ENCODE results near the gene NOA1. TPM values are rescaled to one million over a fixed set of nuclear protein-coding genes. Genes with fewer than 3 reads are reported as not detected.
A peak's percentile ranks its signal among the peaks of the same experiment; 100 is the strongest.
"Not testable (repeated sequence)": the region's sequence is repeated elsewhere in the genome, so short reads cannot be mapped to it uniquely, and the experiment has no call there.

The NOA1 gene
- polyA plus RNA-seq, 3 donors = 10.4 to 12.6 (median 11.5) TPM

DNA sequence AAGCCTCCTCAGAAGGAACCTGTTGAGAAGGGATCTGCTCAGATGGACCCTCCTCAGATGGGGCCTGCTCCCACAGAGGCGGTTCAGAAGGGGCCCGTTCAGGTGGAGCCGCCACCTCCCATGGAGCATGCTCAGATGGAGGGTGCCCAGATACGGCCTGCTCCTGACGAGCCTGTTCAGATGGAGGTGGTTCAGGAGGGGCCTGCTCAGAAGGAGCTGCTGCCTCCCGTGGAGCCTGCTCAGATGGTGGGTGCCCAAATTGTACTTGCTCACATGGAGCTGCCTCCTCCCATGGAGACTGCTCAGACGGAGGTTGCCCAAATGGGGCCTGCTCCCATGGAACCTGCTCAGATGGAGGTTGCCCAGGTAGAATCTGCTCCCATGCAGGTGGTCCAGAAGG, 46.8 kb downstream of the NOA1 start:
- Histone ChIP-seq H3K9me3 (replicated peaks in 1 of 2; ENCODE audit: control insufficient read depth in 1 of 2, insufficient read depth in 1 of 2, low read length in 2 of 2) (no peaks in the 10 kb centered on the region), H3K4me2 (replicated peaks; ENCODE audit: extremely low read depth, low read length, poor library complexity, severe bottlenecking) (no peak overlapping the region), H3K27ac (ENCODE audit: low read depth in 1 of 2, low read length in 2 of 2) (peak overlapping the region in 1 of 2 donors; percentile 4), H3K27me3 (ENCODE audit: control insufficient read depth in 2 of 2, insufficient read depth in 2 of 2, low read length in 2 of 2) (no peaks in the 10 kb centered on the region), H2AFZ (ENCODE audit: insufficient read depth, low read depth, low read length, poor library complexity, severe bottlenecking) (no peak overlapping the region), H3K79me2 (ENCODE audit: insufficient read depth, low read length) (peaks cover 4% of the 10 kb centered on the region), H3K4me3 (replicated peaks in 1 of 3; ENCODE audit: low read depth in 2 of 3, low read length in 3 of 3) (no peak overlapping the region), H3K36me3 (replicated peaks in 1 of 2; ENCODE audit: control insufficient read depth in 1 of 2, insufficient read depth in 2 of 2, low read length in 2 of 2) (peaks cover 39 to 89% of the 10 kb centered on the region in 2 donors), H3K9ac (ENCODE audit: insufficient read depth, low read length, poor library complexity, severe bottlenecking) (no peak overlapping the region), H3K4me1 (ENCODE audit: control insufficient read depth in 1 of 2, insufficient read depth in 2 of 2, low read length in 2 of 2) (no peaks in the 10 kb centered on the region), H4K20me1 (ENCODE audit: insufficient read depth, low read length) (no peaks in the 10 kb centered on the region)
- H3K27ac Mint-ChIP-seq = peak overlapping the region in 1 of 7 donors; percentile 61
- no peak for TF ChIP-seq CTCF (IDR thresholded peaks at IDR 0.05)
- H3K4me3 Mint-ChIP-seq = no peak overlapping the region
- H3K36me3 Mint-ChIP-seq = peaks cover 44 to 59% of the 10 kb centered on the region in 2 donors
- 87% methylated on average over 7 of the region's 7 CpGs for WGBS (ENCODE audit: insufficient coverage)
- no peak for DNase-seq
- H3K27me3 Mint-ChIP-seq (ENCODE audit: low read depth in 3 of 3) = no peaks in the 10 kb centered on the region
- intact Hi-C loops (cut with micrococcal nuclease) = no loop called here
- no peaks in the 10 kb centered on the region for H3K9me3 Mint-ChIP-seq
- no peaks in the 10 kb centered on the region for H3K4me1 Mint-ChIP-seq

GRCh38 chr4:56927196-56927595, 50.2 kb downstream of the NOA1 start:
- no peaks in the 10 kb centered on the region for H3K9me3 ChIP-seq (replicated peaks in 1 of 2; ENCODE audit: control insufficient read depth in 1 of 2, insufficient read depth in 1 of 2, low read length in 2 of 2)
- H3K36me3 ChIP-seq (replicated peaks in 1 of 2; ENCODE audit: control insufficient read depth in 1 of 2, insufficient read depth in 2 of 2, low read length in 2 of 2) = peaks cover 56 to 88% of the 10 kb centered on the region in 2 donors
- H2AFZ ChIP-seq (ENCODE audit: insufficient read depth, low read depth, low read length, poor library complexity, severe bottlenecking) = no peak overlapping the region
- Mint-ChIP-seq H3K36me3 (peaks cover 56 to 83% of the 10 kb centered on the region in 2 donors), H3K4me1 (no peaks in the 10 kb centered on the region), H3K9me3 (no peaks in the 10 kb centered on the region), H3K27ac (no peak overlapping the region), H3K4me3 (no peak overlapping the region), H3K27me3 (ENCODE audit: low read depth in 3 of 3) (no peaks in the 10 kb centered on the region)
- intact Hi-C loops (cut with micrococcal nuclease) = no loop called here
- H3K79me2 ChIP-seq (ENCODE audit: insufficient read depth, low read length) = peaks cover 16% of the 10 kb centered on the region
- H3K27me3 ChIP-seq (ENCODE audit: control insufficient read depth in 2 of 2, insufficient read depth in 2 of 2, low read length in 2 of 2) = no peaks in the 10 kb centered on the region
- DNase-seq = no peak
- no peaks in the 10 kb centered on the region for H3K4me1 ChIP-seq (ENCODE audit: control insufficient read depth in 1 of 2, insufficient read depth in 2 of 2, low read length in 2 of 2)
- no peak overlapping the region for H3K9ac ChIP-seq (ENCODE audit: insufficient read depth, low read length, poor library complexity, severe bottlenecking)
- no peak overlapping the region for H3K27ac ChIP-seq (ENCODE audit: low read depth in 1 of 2, low read length in 2 of 2)
- no peak overlapping the region for H3K4me2 ChIP-seq (replicated peaks; ENCODE audit: extremely low read depth, low read length, poor library complexity, severe bottlenecking)
- no peak for TF ChIP-seq CTCF (IDR thresholded peaks at IDR 0.05)
- WGBS (ENCODE audit: insufficient coverage) = no CpG with 5 or more reads among the region's 2 CpGs
- peaks cover 4% of the 10 kb centered on the region for H4K20me1 ChIP-seq (ENCODE audit: insufficient read depth, low read length)
- no peak overlapping the region for H3K4me3 ChIP-seq (replicated peaks in 1 of 3; ENCODE audit: low read depth in 2 of 3, low read length in 3 of 3)

GRCh38 chr4:56914977-56915376, 62.4 kb downstream of the NOA1 start:
- H3K27ac Mint-ChIP-seq; H3K27me3 ChIP-seq (ENCODE audit: control insufficient read depth in 2 of 2, insufficient read depth in 2 of 2, low read length in 2 of 2); H3K9ac ChIP-seq (ENCODE audit: insufficient read depth, low read length, poor library complexity, severe bottlenecking); H3K4me2 ChIP-seq (replicated peaks; ENCODE audit: extremely low read depth, low read length, poor library complexity, severe bottlenecking); H3K4me3 ChIP-seq (replicated peaks in 1 of 3; ENCODE audit: low read depth in 2 of 3, low read length in 3 of 3); intact Hi-C loops (cut with micrococcal nuclease); DNase-seq; H3K27me3 Mint-ChIP-seq (ENCODE audit: low read depth in 3 of 3); H3K9me3 ChIP-seq (replicated peaks in 1 of 2; ENCODE audit: control insufficient read depth in 1 of 2, insufficient read depth in 1 of 2, low read length in 2 of 2); H3K4me3 Mint-ChIP-seq; H3K9me3 Mint-ChIP-seq; H2AFZ ChIP-seq (ENCODE audit: insufficient read depth, low read depth, low read length, poor library complexity, severe bottlenecking); H3K27ac ChIP-seq (ENCODE audit: low read depth in 1 of 2, low read length in 2 of 2): not testable (repeated sequence)
- Histone ChIP-seq H3K36me3 (replicated peaks in 1 of 2; ENCODE audit: control insufficient read depth in 1 of 2, insufficient read depth in 2 of 2, low read length in 2 of 2) (peaks cover 10 to 63% of the 10 kb centered on the region in 2 donors), H3K4me1 (ENCODE audit: control insufficient read depth in 1 of 2, insufficient read depth in 2 of 2, low read length in 2 of 2) (peaks cover 13 to 18% of the 10 kb centered on the region in 2 donors), H3K79me2 (ENCODE audit: insufficient read depth, low read length) (peaks cover 95% of the 10 kb centered on the region), H4K20me1 (ENCODE audit: insufficient read depth, low read length) (peaks cover 76% of the 10 kb centered on the region)
- Mint-ChIP-seq H3K36me3 (peaks cover 25 to 52% of the 10 kb centered on the region in 2 donors), H3K4me1 (peaks cover 33% of the 10 kb centered on the region)
- WGBS (ENCODE audit: insufficient coverage) = 92% methylated on average over 2 of the region's 12 CpGs

Data from CD14-positive monocyte (primary cell).